ENCODE data around the gene MTOR. TPM values are rescaled to one million over a fixed set of nuclear protein-coding genes. Genes with fewer than 3 reads are reported as not detected.
A peak's percentile ranks its signal among the peaks of the same experiment; 100 is the strongest.
"Not testable (repeated sequence)": the region's sequence is repeated elsewhere in the genome, so short reads cannot be mapped to it uniquely, and the experiment has no call there.

The MTOR gene
- total RNA-seq (ENCODE audit: unreplicated experiment), result 82.4 TPM
- long read RNA-seq, partial matches to known transcripts, result 1 of 1 reads
- long read RNA-seq, other reads (novel, unspliced or antisense), result 0 of 1 reads

DNA sequence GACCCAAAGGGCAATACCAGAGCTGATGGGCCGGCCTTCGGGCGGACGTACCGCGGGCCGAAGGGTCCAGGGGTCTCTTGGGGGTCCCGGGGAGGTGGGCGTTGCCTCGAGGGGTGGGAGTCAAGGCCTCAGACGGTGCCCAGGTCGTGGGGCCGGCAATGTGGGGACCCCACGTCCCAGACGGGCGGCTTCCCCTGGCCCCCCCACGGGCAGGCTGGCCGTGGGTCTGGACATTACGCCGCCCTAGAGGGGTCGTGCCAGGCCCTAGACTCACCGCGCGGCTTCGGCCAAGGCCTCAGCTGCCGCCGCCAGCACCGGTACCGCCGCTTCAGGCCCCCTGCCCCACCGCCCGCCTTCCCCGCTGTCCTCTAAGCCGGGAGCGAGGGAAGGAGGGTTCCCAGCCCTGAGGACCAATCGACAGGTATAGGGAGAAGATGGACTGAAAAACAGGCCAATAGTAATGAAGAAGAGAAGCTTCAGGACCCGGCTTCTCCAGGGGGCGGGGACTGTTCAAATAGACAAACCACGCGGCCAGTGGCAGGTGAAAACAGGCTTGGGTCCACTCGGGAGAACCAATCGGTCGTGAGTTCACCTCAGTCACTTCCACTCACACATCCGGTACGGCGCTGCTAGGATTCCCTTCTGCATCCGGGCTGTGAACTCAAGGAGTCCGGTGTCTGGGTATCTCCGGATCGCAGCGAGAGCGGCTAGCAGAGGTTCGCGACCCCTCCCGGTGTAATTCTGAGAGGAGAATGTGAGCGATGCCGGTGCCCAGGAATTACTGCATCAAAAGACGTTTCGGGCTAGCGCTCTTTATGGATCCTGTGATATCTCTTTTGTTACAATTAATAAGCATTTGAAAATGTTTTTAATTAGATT lies at the start of gene MTOR:
TSS of gene MTOR (minus strand) at position 381 of the 879 bp plus-strand sequence. CDS start 3,142 bp downstream, outside the sequence.
- peak; percentile 94 for DNase-seq
- H3K9me3 Mint-ChIP-seq (ENCODE audit: unreplicated experiment), result no peaks in the 10 kb centered on the region
- TF ChIP-seq, protein P1, sequence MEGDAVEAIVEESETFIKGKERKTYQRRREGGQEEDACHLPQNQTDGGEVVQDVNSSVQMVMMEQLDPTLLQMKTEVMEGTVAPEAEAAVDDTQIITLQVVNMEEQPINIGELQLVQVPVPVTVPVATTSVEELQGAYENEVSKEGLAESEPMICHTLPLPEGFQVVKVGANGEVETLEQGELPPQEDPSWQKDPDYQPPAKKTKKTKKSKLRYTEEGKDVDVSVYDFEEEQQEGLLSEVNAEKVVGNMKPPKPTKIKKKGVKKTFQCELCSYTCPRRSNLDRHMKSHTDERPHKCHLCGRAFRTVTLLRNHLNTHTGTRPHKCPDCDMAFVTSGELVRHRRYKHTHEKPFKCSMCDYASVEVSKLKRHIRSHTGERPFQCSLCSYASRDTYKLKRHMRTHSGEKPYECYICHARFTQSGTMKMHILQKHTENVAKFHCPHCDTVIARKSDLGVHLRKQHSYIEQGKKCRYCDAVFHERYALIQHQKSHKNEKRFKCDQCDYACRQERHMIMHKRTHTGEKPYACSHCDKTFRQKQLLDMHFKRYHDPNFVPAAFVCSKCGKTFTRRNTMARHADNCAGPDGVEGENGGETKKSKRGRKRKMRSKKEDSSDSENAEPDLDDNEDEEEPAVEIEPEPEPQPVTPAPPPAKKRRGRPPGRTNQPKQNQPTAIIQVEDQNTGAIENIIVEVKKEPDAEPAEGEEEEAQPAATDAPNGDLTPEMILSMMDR (IDR thresholded peaks at IDR 0.05; ENCODE audit: partially characterized antibody, unreplicated experiment), result no peak
- peak within 1 kb of the TSS; percentile 95 for H3K4me3 Mint-ChIP-seq (ENCODE audit: unreplicated experiment)
- no peaks in the 10 kb centered on the region for H3K27me3 Mint-ChIP-seq (ENCODE audit: unreplicated experiment)
- no peaks in the 10 kb centered on the region for H3K4me1 Mint-ChIP-seq (ENCODE audit: low read depth, unreplicated experiment)
- H3K27ac Mint-ChIP-seq (ENCODE audit: unreplicated experiment), result peak within 1 kb of the TSS; percentile 84
- H3K36me3 Mint-ChIP-seq (ENCODE audit: unreplicated experiment), result no peaks in the 10 kb centered on the region

DNA sequence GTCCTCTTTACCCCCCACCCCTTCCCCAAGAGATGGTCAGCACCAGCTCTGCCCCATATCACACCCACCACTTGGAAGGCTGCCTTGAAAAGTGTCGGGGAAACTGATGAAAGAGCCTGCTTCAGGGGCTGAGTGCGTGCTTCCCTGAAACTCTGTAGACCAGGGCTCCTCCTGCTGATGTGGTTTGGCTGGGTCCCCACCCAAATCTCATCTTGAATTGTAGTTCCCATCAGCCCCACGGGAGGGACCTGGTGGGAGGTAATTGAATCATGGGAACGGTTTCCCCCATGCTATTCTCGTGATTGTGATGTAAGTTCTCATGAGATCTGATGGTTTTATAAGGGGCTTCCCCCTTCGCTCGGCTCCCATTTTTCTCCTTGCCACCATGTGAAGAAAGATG lies 47.0 kb upstream of the MTOR start:
- Mint-ChIP-seq H3K27me3 (ENCODE audit: unreplicated experiment) (peaks cover 2% of the 10 kb centered on the region), H3K36me3 (ENCODE audit: unreplicated experiment) (no peaks in the 10 kb centered on the region), H3K27ac (ENCODE audit: unreplicated experiment) (no peak overlapping the region), H3K9me3 (ENCODE audit: unreplicated experiment) (peaks cover 3% of the 10 kb centered on the region), H3K4me3 (ENCODE audit: unreplicated experiment) (no peak overlapping the region), H3K4me1 (ENCODE audit: low read depth, unreplicated experiment) (peaks cover 8% of the 10 kb centered on the region)
- no peak for DNase-seq
- TF ChIP-seq, protein P1 (IDR thresholded peaks at IDR 0.05; ENCODE audit: partially characterized antibody, unreplicated experiment), result no peak

DNA sequence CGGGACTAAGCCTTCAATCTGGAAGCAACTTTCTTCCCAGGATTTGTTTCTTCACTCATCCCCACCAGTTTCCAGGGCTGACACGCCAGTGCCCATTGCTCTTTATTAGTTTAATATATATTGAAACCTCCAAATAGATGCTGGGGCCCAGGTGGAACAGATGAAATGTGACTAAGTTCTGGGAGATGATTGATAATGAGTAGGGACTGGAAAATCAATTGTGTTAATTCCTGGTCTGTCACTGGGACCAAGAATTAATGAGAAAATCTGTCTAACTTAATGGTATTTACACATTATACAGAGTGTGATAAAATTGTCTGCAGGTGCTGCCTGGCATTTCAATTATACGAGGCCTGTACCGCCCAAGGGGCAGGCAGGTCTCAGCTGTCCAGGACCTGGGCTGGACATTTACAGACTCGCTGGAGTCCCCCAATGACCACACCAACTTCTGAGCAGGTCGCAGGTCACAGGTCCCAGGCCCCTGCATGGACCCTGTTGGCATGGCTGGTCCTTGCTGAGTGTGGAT lies 46.4 kb upstream of the MTOR start:
- Mint-ChIP-seq H3K4me1 (ENCODE audit: low read depth, unreplicated experiment) (peaks cover 8% of the 10 kb centered on the region), H3K27me3 (ENCODE audit: unreplicated experiment) (peaks cover 2% of the 10 kb centered on the region), H3K9me3 (ENCODE audit: unreplicated experiment) (peaks cover 3% of the 10 kb centered on the region)

DNA sequence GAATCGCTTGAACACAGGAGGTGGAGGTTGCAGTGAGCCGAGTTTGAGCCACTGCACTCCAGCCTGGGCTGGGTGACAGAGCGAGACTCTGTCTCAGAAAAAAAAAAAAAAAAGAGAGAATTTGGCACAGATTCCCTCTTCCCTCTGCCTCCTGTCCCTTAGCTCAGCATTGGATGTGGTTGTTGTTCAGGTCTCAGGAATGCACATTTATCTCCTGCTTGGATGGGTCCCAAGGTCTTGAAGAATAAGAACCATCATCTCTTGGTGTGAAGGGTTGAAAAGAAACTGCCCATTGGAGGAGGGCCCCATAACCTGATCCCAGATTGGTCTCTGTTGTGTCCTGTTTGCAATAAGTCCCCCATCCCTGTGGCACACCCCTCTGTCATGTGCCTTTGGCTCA lies 45.5 kb upstream of the MTOR start:
- no peaks in the 10 kb centered on the region for H3K36me3 Mint-ChIP-seq (ENCODE audit: unreplicated experiment)
- no peak overlapping the region for H3K4me3 Mint-ChIP-seq (ENCODE audit: unreplicated experiment)
- H3K27ac Mint-ChIP-seq (ENCODE audit: unreplicated experiment), result no peak overlapping the region
- peaks cover 6% of the 10 kb centered on the region for H3K9me3 Mint-ChIP-seq (ENCODE audit: unreplicated experiment)
- peaks cover 8% of the 10 kb centered on the region for H3K4me1 Mint-ChIP-seq (ENCODE audit: low read depth, unreplicated experiment)
- no peak for DNase-seq
- TF ChIP-seq, protein P1 (IDR thresholded peaks at IDR 0.05; ENCODE audit: partially characterized antibody, unreplicated experiment), result no peak
- H3K27me3 Mint-ChIP-seq (ENCODE audit: unreplicated experiment), result peaks cover 3% of the 10 kb centered on the region

More for the DNA sequence above, 46.4 kb upstream of the MTOR start:
- Mint-ChIP-seq H3K36me3 (ENCODE audit: unreplicated experiment) (no peaks in the 10 kb centered on the region), H3K4me3 (ENCODE audit: unreplicated experiment) (no peak overlapping the region), H3K27ac (ENCODE audit: unreplicated experiment) (no peak overlapping the region)
- no peak for DNase-seq
- TF ChIP-seq, protein P1 (IDR thresholded peaks at IDR 0.05; ENCODE audit: partially characterized antibody, unreplicated experiment), result no peak

DNA sequence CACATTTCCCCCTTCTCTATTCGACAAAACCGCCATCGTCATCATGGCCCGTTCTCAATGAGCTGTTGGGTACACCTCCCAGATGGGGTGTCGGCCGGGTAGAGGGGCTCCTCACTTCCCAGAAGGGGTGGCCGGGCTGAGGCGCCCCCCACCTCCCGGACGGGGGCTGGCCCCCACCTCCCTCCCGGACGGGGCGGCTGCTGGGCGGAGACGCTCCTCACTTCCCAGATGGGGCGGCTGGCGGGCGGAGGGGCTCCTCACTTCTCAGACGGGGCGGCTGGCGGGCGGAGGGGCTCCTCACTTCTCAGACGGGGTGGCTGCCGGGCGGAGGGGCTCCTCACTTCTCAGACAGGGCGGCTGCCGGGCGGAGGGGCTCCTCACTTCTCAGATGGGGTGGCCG lies 43.2 kb upstream of the MTOR start:
- H3K27ac Mint-ChIP-seq (ENCODE audit: unreplicated experiment); H3K4me1 Mint-ChIP-seq (ENCODE audit: low read depth, unreplicated experiment); H3K4me3 Mint-ChIP-seq (ENCODE audit: unreplicated experiment); H3K27me3 Mint-ChIP-seq (ENCODE audit: unreplicated experiment); H3K36me3 Mint-ChIP-seq (ENCODE audit: unreplicated experiment); H3K9me3 Mint-ChIP-seq (ENCODE audit: unreplicated experiment); DNase-seq: not testable (repeated sequence)
